Mammary epithelial cell (primary cell): Measurements from ENCODE around the gene FCRL1.

Experiments used
- CTCF ChIP-seq, 2 donors: IDR thresholded peaks in 1 of 2; conservative IDR thresholded peaks in 1 of 2; 2 replicates each; pipeline ENCODE4 v1.5.1; 2011 to 2012; ENCODE audit warnings: inconsistent platforms in 2 of 2, low read length in 2 of 2, mild to moderate bottlenecking in 2 of 2, control low read depth in 1 of 2, low read depth in 1 of 2; ENCODE audit not compliant: insufficient read depth in 1 of 2; ENCODE audit errors: extremely low read depth in 1 of 2
- EZH2 ChIP-seq: IDR thresholded peaks from 2 replicates; pipeline ENCODE4 v1.6.1; 2012; ENCODE audit warnings: low read length, inconsistent platforms, borderline replicate concordance

DNA sequence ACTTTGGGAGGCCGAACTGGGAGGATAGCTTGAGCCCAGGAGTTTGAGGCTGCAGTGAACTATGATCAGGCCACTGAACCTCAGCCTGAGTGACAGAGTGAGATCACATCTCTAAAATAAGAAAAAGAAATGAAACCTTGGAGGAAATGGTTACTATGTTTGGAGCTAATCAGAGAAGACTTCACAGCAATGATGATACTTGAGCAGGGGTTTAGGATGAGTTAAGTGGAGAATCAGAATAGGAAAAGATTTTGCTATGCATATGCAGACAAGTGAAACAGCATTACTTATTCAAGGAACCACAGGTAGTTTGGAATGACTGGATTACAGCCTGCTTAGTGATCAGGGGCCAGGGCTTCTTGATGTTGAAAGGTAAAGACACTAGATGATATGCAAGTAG is 23.0 kb upstream of the FCRL1 start:
- no peak for TF ChIP-seq CTCF (conservative IDR thresholded peaks at IDR 0.05 in 1 of 2, IDR thresholded peaks at IDR 0.05 in 1 of 2; ENCODE audit: extremely low read depth in 1 of 2, insufficient read depth in 1 of 2, low read depth in 1 of 2, low read length in 2 of 2)
- TF ChIP-seq EZH2 = no peak
